SK-N-SH (cell line): ENCODE data around the gene SLC22A23. TPM values are rescaled to one million over a fixed set of nuclear protein-coding genes. Genes with fewer than 3 reads are reported as not detected.

ENCODE experiments used
- CTCF ChIA-PET: fragments of 300-600, 350-600 bp; formaldehyde crosslinking; extraction: SDS; loops from one replicate; lab custom pipeline; 2021; lab: Yijun Ruan, JAX
- POLR2A ChIA-PET: fragments of 350-600 bp; sonication (Branson Sonifier 250); formaldehyde crosslinking; extraction: SDS; loops from one replicate; lab custom pipeline; 2020; ENCODE audit warnings: antibody characterized with exemption, inconsistent platforms; lab: Yijun Ruan, JAX
- DNase-seq: peaks from one replicate; pipeline ENCODE4 v3.0.0; 2012
- H2AFZ ChIP-seq: fragments of 200-600 bp; sonication (generic); 2 replicates; pipeline ENCODE4 v1.8.1; 2016; ENCODE audit warnings: antibody characterized with exemption, mild to moderate bottlenecking, low read depth
- H3F3A ChIP-seq: fragments of 200-600 bp; sonication (generic); replicated peaks from 2 replicates; pipeline ENCODE3; 2016; ENCODE audit warnings: antibody characterized with exemption, mild to moderate bottlenecking; ENCODE audit not compliant: insufficient read depth
- H3K27ac ChIP-seq, 2 experiments: fragments of 200-500 bp in 1 of 2; fragments of 200-600 bp in 1 of 2; sonication (Bioruptor generic) in 1 of 2; sonication (generic), shearing (Covaris generic) in 1 of 2; 2 replicates each; pipeline versions ENCODE4 v1.5.1 to v1.6.1; 2014 to 2016; ENCODE audit warnings: low read depth in 2 of 2, inconsistent platforms in 1 of 2, low read length in 1 of 2, mild to moderate bottlenecking in 1 of 2, mixed read lengths in 1 of 2
- H3K27me3 ChIP-seq: fragments of 200-600 bp; sonication (generic), shearing (Covaris generic); 2 replicates; pipeline ENCODE4 v1.6.1; 2016; ENCODE audit warnings: mixed run types; ENCODE audit not compliant: insufficient read depth
- H3K36me3 ChIP-seq, 2 experiments: fragments of 200-500 bp in 1 of 2; fragments of 200-600 bp in 1 of 2; sonication (Bioruptor generic) in 1 of 2; sonication (generic) in 1 of 2; replicated peaks in 1 of 2; 2 replicates each; pipeline versions ENCODE3 to v1.5.1; 2014 to 2016; ENCODE audit warnings: low read length in 1 of 2, mild to moderate bottlenecking in 1 of 2; ENCODE audit not compliant: insufficient read depth in 2 of 2, control insufficient read depth in 1 of 2
- H3K4me1 ChIP-seq, 2 experiments: fragments of 200-500 bp in 1 of 2; fragments of 200-600 bp in 1 of 2; sonication (Bioruptor generic) in 1 of 2; sonication (generic), shearing (Covaris generic) in 1 of 2; 2 replicates each; pipeline versions ENCODE4 v1.5.1 to v1.6.1; 2014 to 2016; ENCODE audit warnings: low read depth in 1 of 2, low read length in 1 of 2, mixed run types in 1 of 2; ENCODE audit not compliant: insufficient read depth in 2 of 2, control insufficient read depth in 1 of 2
- H3K4me2 ChIP-seq: fragments of 200-600 bp; sonication (generic), shearing (Covaris generic); 2 replicates; pipeline ENCODE4 v1.6.1; 2017; ENCODE audit warnings: mixed run types
- H3K4me3 ChIP-seq, 2 experiments: fragments of 200-500 bp in 1 of 2; fragments of 200-600 bp in 1 of 2; sonication (Bioruptor generic) in 1 of 2; sonication (generic), shearing (Covaris generic) in 1 of 2; 2 replicates each; pipeline versions ENCODE4 v1.5.1 to v1.8.1; 2014 to 2016; ENCODE audit warnings: low read depth in 2 of 2, inconsistent platforms in 1 of 2, low read length in 1 of 2, mild to moderate bottlenecking in 1 of 2, mixed read lengths in 1 of 2, moderate library complexity in 1 of 2
- H3K79me2 ChIP-seq: fragments of 200-600 bp; sonication (generic); 2 replicates; pipeline ENCODE4 v1.8.1; 2017; ENCODE audit warnings: mild to moderate bottlenecking; ENCODE audit not compliant: insufficient read depth
- H3K9ac ChIP-seq: fragments of 200-600 bp; sonication (generic); 2 replicates; pipeline ENCODE4 v1.6.1; 2017; ENCODE audit warnings: mixed run types
- H3K9me2 ChIP-seq: fragments of 200-600 bp; sonication (generic); 2 replicates; pipeline ENCODE4 v1.6.1; 2017; ENCODE audit warnings: mixed run types
- H3K9me3 ChIP-seq: fragments of 200-600 bp; sonication (generic); 2 replicates; pipeline ENCODE4 v1.6.1; 2017; ENCODE audit warnings: mixed run types, mild to moderate bottlenecking, moderate library complexity
- H4K20me1 ChIP-seq: fragments of 200-600 bp; sonication (generic); 2 replicates; pipeline ENCODE4 v1.6.1; 2017; ENCODE audit warnings: mild to moderate bottlenecking, mixed run types; ENCODE audit not compliant: insufficient read depth
- CHD2 ChIP-seq: fragments of 150-350 bp; IDR thresholded peaks from 2 replicates; pipeline ENCODE4 v1.6.1; 2018; ENCODE audit warnings: low read length; ENCODE audit not compliant: partially characterized antibody
- EP300 ChIP-seq, 2 experiments: IDR thresholded peaks; 2 replicates each; pipeline versions ENCODE4 v1.4.0 to v1.6.1; 2012; ENCODE audit warnings: borderline replicate concordance in 1 of 2, low read depth in 1 of 2, low read length in 1 of 2
- FOSL2 ChIP-seq: IDR thresholded peaks from 2 replicates; pipeline ENCODE4 v1.4.0; 2012; ENCODE audit warnings: low read depth, mild to moderate bottlenecking, moderate library complexity, borderline replicate concordance
- FOXJ3 ChIP-seq: sonication (generic); formaldehyde crosslinking; IDR thresholded peaks from 2 replicates; pipeline ENCODE4 v1.5.1; 2020; ENCODE audit warnings: mild to moderate bottlenecking, missing genetic modification reagents
- GABPA ChIP-seq: IDR thresholded peaks from 2 replicates; pipeline ENCODE4 v1.4.0; 2012; ENCODE audit warnings: low read depth, mild to moderate bottlenecking
- GATA2 ChIP-seq: sonication (generic); formaldehyde crosslinking; IDR thresholded peaks from 2 replicates; pipeline ENCODE4 v1.5.0; 2020; ENCODE audit warnings: mild to moderate bottlenecking, missing genetic modification reagents
- MAX ChIP-seq: IDR thresholded peaks from 2 replicates; pipeline ENCODE4 v1.4.0; 2012; ENCODE audit warnings: low read depth
- MXI1 ChIP-seq: IDR thresholded peaks from 2 replicates; pipeline ENCODE4 v1.6.1; 2012; ENCODE audit warnings: mild to moderate bottlenecking, low read depth, low read length, improper control_type of control experiment
- NRF1 ChIP-seq: IDR thresholded peaks from 2 replicates; pipeline ENCODE4 v1.6.1; 2012; ENCODE audit warnings: low read depth, mild to moderate bottlenecking, low read length
- RCOR1 ChIP-seq: fragments of 150-350 bp; IDR thresholded peaks from 2 replicates; pipeline ENCODE4 v1.6.1; 2017; ENCODE audit warnings: antibody characterized with exemption, low read length
- REST ChIP-seq: IDR thresholded peaks from 2 replicates; pipeline ENCODE4 v1.6.1; 2012; ENCODE audit warnings: mild to moderate bottlenecking, low read depth, low read length, moderate library complexity
- RFX5 ChIP-seq: IDR thresholded peaks from 2 replicates; pipeline ENCODE4 v1.6.1; 2012; ENCODE audit warnings: mild to moderate bottlenecking, improper control_type of control experiment, low read length
- TCF12 ChIP-seq: IDR thresholded peaks from 2 replicates; pipeline ENCODE4 v1.4.0; 2012
- TEAD4 ChIP-seq: IDR thresholded peaks from 2 replicates; pipeline ENCODE4 v1.4.0; 2012; ENCODE audit warnings: mild to moderate bottlenecking, borderline replicate concordance; ENCODE audit not compliant: insufficient read depth
- USF1 ChIP-seq: IDR thresholded peaks from 2 replicates; pipeline ENCODE4 v1.4.0; 2012; ENCODE audit warnings: low read depth, borderline replicate concordance
- ZBTB33 ChIP-seq: IDR thresholded peaks from 2 replicates; pipeline ENCODE4 v1.4.0; 2012; ENCODE audit warnings: low read depth, borderline replicate concordance
- WGBS: methylation state at CpG from one replicate; pipeline ENCODE4 v1.1.6; 2017; ENCODE audit warnings: low lambda C conversion rate; 5-methylcytosine and 5-hydroxymethylcytosine counted together
- polyA plus RNA-seq, 3 experiments: library from polyadenylated mRNA; depleted of rRNA; stranded (reverse); fragments of >200 nt; gene quantifications; 2 replicates each; pipeline ENCODE4 v1.2.3, GENCODE V29; 2012

The SLC22A23 gene
- polyA plus RNA-seq, 1 of the 3 experiments (the other 2 are of a cell fraction) = not detected

GRCh38 chr6:3484946-3485345 lies 28.1 kb upstream of the SLC22A23 start:
- Histone ChIP-seq H3K4me1 (no peaks in the 10 kb centered on the region; a peak in 1 of 4 replicates), H3K9ac (no peak overlapping the region), H3K27ac (no peak overlapping the region), H3K4me2 (no peak overlapping the region), H3K27me3 (peaks cover 23% of the 10 kb centered on the region), H4K20me1 (no peaks in the 10 kb centered on the region), H2AFZ (no peak overlapping the region), H3F3A (no peaks in the 10 kb centered on the region), H3K36me3 (no peaks in the 10 kb centered on the region), H3K4me3 (no peak overlapping the region), H3K9me2 (no peaks in the 10 kb centered on the region), H3K79me2 (no peaks in the 10 kb centered on the region), H3K9me3 (no peaks in the 10 kb centered on the region)
- 33% methylated on average over 11 of the region's 11 CpGs for WGBS
- CTCF ChIA-PET = interaction anchor here (1.0 kb wide), 1 partner anchor 74 kb away, joined by 3 read pairs; no protein-coding TSS in a partner anchor
- POLR2A ChIA-PET = no interaction called here
- no peak for DNase-seq
- TF ChIP-seq FOXJ3 (CRISPR knock-in tag) (no peak), USF1 (no peak), TCF12 (no peak), MAX (no peak), EP300 (IDR thresholded peaks at IDR 0.05; ENCODE audit: borderline replicate concordance in 1 of 2, low read depth in 1 of 2, low read length in 1 of 2) (no peak), REST (no peak), TEAD4 (no peak), CHD2 (no peak), NRF1 (no peak), GATA2 (CRISPR knock-in tag) (no peak), MXI1 (no peak), RFX5 (no peak), RCOR1 (no peak), GABPA (no peak), ZBTB33 (no peak), FOSL2 (no peak)
